ENCODE measurements around the gene ZNF454.

Gene ZNF454

DNA sequence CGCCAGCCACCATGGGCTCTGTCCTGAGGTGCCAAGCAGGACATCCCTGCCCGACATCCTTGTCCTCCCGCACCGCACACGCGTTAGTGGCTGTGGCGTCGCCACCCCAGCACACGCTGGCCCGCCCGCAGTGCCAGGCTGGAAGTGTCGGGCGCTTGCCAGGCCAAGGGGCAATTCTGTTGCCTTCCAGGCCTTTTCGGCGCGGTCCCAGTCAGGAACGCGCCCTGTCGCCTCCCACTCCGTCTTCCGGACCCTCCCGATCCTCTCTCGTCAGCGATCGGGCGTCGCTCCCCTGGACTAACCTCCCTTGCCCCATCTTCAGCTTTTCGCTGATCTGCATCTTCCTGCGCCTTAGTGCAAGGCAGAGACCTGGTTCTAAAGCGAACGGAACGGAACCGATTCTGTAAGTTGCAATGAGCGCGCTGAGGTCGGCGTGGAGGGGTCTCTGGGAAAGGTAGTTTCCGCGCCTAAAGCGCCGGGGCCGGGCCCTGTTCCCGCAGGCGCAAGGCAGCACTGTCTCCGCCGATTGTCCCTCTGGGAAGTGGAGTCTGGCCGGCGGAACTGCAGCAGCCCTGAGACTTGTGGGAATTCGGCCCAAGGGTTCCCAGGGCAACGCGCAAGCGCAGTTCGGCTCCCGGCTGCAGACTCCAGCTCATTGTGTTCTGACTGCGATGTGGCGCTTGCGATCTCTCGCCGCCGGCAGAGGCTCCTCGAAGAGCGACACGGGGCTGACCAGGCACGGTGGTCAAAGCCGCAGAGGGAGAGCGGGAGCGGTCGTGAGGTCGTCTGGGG is at the start of gene ZNF454:
ZNF454 (plus strand) TSS at position 630 of the 792 bp plus-strand sequence. CDS start 1,594 bp downstream, outside the sequence.
- Mint-ChIP-seq H3K4me3 (no peak within 1 kb of the TSS), H3K36me3 (ENCODE audit: low read depth) (peaks cover 55% of the 10 kb centered on the region), H3K4me1 (ENCODE audit: low read depth) (no peaks in the 10 kb centered on the region), H3K27ac (no peak within 1 kb of the TSS), H3K9me3 (peaks cover 75% of the 10 kb centered on the region), H3K27me3 (peaks cover 42% of the 10 kb centered on the region)
- no peak for DNase-seq

GRCh38 chr5:178895615-178896571 is 45.1 kb upstream of the ZNF454 start, which contains the start of gene ZFP2:
Gene ZFP2, plus strand, starts transcription at chr5:178895913. Its CDS starts 35,401 bp downstream, at chr5:178931314.
- Mint-ChIP-seq H3K27me3 (peaks cover 5% of the 10 kb centered on the region), H3K36me3 (ENCODE audit: low read depth) (peaks cover 42% of the 10 kb centered on the region), H3K4me3 (peak within 1 kb of the TSS; percentile 65), H3K4me1 (ENCODE audit: low read depth) (peaks cover 4% of the 10 kb centered on the region), H3K27ac (no peak within 1 kb of the TSS), H3K9me3 (peaks cover 38% of the 10 kb centered on the region)
- DNase-seq: peak; percentile 61

GRCh38 chr5:178899289-178899688 is 41.7 kb upstream of the ZNF454 start:
- Mint-ChIP-seq H3K36me3 (ENCODE audit: low read depth) (peaks cover 44% of the 10 kb centered on the region), H3K27me3 (peaks cover 5% of the 10 kb centered on the region), H3K9me3 (peaks cover 53% of the 10 kb centered on the region), H3K4me3 (no peak overlapping the region), H3K27ac (no peak overlapping the region), H3K4me1 (ENCODE audit: low read depth) (peaks cover 4% of the 10 kb centered on the region)
- DNase-seq: no peak

DNA sequence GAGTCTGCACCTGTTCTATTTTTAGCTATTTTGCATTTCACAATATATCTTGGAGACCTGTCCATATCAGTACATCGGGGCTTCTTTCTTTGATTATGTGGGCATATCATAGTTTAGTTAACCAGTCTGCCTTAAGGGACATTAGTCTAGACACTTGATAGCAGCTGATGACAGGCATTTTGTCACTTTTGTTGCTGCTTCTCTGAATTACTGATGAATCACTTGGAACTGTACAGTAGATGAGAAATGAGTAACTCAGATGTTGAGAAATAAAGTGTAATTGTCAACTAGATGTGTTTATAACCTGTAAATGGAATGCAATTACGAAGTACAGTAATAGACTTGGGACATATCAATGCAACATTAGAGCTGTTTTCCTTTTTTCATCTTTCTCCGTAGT is 38.1 kb upstream of the ZNF454 start:
- Mint-ChIP-seq H3K27me3 (no peaks in the 10 kb centered on the region), H3K27ac (no peak overlapping the region), H3K4me1 (ENCODE audit: low read depth) (no peaks in the 10 kb centered on the region), H3K4me3 (no peak overlapping the region), H3K36me3 (ENCODE audit: low read depth) (peaks cover 54% of the 10 kb centered on the region), H3K9me3 (peaks cover 44% of the 10 kb centered on the region)
- no peak for DNase-seq

DNA sequence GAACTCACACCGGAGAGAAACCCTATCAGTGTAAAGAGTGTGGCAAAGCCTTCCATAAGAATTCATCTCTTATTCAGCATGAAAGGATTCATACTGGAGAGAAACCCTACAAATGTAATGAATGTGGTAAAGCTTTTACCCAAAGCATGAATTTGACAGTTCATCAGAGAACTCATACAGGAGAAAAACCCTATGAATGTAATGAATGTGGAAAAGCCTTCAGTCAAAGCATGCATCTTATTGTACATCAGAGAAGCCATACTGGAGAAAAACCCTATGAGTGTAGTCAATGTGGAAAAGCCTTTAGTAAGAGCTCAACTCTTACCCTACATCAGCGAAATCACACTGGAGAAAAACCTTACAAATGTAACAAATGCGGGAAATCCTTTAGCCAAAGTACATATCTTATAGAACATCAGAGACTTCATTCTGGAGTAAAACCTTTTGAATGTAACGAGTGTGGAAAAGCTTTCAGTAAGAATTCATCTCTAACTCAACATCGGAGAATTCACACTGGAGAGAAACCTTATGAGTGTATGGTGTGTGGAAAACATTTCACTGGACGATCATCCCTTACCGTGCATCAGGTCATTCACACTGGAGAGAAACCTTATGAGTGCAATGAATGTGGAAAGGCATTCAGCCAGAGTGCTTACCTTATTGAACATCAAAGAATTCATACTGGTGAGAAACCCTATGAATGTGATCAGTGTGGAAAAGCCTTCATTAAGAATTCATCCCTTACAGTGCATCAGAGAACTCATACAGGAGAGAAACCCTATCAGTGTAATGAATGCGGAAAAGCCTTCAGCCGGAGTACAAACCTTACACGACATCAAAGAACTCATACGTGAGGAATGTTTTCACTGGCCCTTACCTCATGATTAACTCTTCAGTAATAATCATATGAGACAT is 8.9 kb upstream of the ZNF454 start:
- Mint-ChIP-seq H3K27ac (no peak overlapping the region), H3K27me3 (no peaks in the 10 kb centered on the region), H3K4me1 (ENCODE audit: low read depth) (no peaks in the 10 kb centered on the region), H3K9me3 (peaks cover 76% of the 10 kb centered on the region), H3K36me3 (ENCODE audit: low read depth) (peaks cover 84% of the 10 kb centered on the region), H3K4me3 (no peak overlapping the region)
- DNase-seq: no peak

GRCh38 chr5:178941361-178941760 is 363 bp downstream of the ZNF454 start:
- Mint-ChIP-seq H3K4me3 (no peak overlapping the region), H3K4me1 (ENCODE audit: low read depth) (no peaks in the 10 kb centered on the region), H3K27ac (no peak overlapping the region), H3K9me3 (peaks cover 73% of the 10 kb centered on the region), H3K27me3 (peaks cover 42% of the 10 kb centered on the region), H3K36me3 (ENCODE audit: low read depth) (peaks cover 49% of the 10 kb centered on the region)
- DNase-seq: no peak

- no peak overlapping the region for H3K4me3 Mint-ChIP-seq
- peaks cover 51% of the 10 kb centered on the region for H3K36me3 Mint-ChIP-seq (ENCODE audit: low read depth)
- H3K27ac Mint-ChIP-seq: no peak overlapping the region
- no peaks in the 10 kb centered on the region for H3K4me1 Mint-ChIP-seq (ENCODE audit: low read depth)
- DNase-seq: no peak
- H3K27me3 Mint-ChIP-seq: no peaks in the 10 kb centered on the region
- peaks cover 68% of the 10 kb centered on the region for H3K9me3 Mint-ChIP-seq
These were observed 24.6 kb downstream of the ZNF454 start for GRCh38 chr5:178965465-178966055.

GRCh38 chr5:178981381-178981780 is 40.4 kb downstream of the ZNF454 start:
- no peak for DNase-seq
- H3K9me3 Mint-ChIP-seq: peaks cover 49% of the 10 kb centered on the region
- no peaks in the 10 kb centered on the region for H3K36me3 Mint-ChIP-seq (ENCODE audit: low read depth)
- no peak overlapping the region for H3K4me3 Mint-ChIP-seq
- H3K4me1 Mint-ChIP-seq (ENCODE audit: low read depth): no peaks in the 10 kb centered on the region
- H3K27me3 Mint-ChIP-seq: no peaks in the 10 kb centered on the region
- no peak overlapping the region for H3K27ac Mint-ChIP-seq

GRCh38 chr5:178982941-178983340 is 41.9 kb downstream of the ZNF454 start:
- Mint-ChIP-seq H3K4me3 (no peak overlapping the region), H3K27me3 (no peaks in the 10 kb centered on the region), H3K9me3 (peaks cover 44% of the 10 kb centered on the region), H3K4me1 (ENCODE audit: low read depth) (no peaks in the 10 kb centered on the region), H3K27ac (no peak overlapping the region), H3K36me3 (ENCODE audit: low read depth) (no peaks in the 10 kb centered on the region)
- DNase-seq: no peak

DNA sequence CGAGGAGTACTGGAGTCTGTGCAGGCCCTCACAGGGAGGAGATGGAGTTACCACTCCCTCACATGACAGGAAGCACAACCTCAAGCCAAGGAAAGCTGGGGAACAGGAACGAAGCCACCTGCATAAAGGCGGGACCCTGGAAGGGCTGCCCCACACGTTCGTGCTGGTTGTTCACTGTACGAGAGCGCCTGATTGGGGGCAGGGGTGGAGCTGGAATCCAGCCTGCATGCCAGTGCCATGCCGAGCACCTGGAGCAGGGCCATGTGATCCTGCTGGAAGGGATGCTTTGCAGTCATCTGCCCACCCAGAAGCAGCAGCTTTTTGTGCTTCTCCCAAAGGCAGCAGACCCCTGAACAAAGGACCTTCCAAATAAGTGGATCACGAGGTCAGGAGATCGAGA is 42.7 kb downstream of the ZNF454 start:
- no peak for DNase-seq
- no peak overlapping the region for H3K4me3 Mint-ChIP-seq
- peaks cover 38% of the 10 kb centered on the region for H3K9me3 Mint-ChIP-seq
- H3K27me3 Mint-ChIP-seq: no peaks in the 10 kb centered on the region
- no peak overlapping the region for H3K27ac Mint-ChIP-seq
- H3K4me1 Mint-ChIP-seq (ENCODE audit: low read depth): no peaks in the 10 kb centered on the region
- no peaks in the 10 kb centered on the region for H3K36me3 Mint-ChIP-seq (ENCODE audit: low read depth)

DNA sequence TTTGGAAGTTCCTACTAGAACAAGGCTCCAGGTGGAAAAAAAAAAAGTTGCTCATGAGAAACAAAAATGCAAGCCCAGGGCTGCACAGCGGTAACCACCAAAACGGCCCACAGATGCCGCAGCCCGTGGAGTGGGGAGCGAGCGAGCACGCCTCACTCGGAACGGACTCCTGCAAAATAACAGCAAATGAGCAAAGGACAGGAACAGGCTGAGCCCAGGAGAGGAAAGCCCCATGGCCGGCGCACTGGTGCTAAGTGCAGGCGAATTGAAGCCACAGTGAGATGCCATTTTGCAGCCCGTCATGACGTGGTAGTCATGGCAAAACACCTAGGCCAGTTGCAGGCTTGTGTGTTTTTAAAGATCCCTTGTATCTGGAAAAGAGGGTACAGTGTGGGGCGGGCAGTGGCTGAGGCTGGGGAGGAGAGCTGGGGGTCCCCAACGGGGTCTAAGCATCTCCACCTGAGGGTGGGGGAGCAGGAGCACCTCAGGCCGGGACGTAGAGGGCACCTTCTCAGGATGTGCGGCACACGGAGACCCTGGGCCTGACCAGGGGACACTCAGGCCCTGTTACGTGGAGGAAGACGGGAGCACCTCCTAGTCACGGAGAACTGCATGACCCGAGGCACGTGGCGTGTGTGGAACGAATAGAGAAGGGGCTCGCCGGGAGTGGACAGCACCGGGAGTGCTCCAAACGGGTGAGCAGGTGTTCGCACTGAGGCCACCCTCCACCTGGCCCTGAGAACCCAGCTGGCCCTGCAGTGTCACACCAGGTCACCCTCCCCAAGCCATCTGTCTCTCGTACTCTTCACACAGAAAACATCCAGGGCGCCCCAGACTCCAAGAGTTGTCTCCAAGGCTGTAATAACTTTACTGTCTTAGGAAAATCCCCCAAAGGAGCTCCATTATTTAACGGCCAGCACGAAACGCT is 43.4 kb downstream of the ZNF454 start:
- Mint-ChIP-seq H3K4me1 (ENCODE audit: low read depth) (no peaks in the 10 kb centered on the region), H3K4me3 (no peak overlapping the region), H3K27ac (no peak overlapping the region), H3K9me3 (peaks cover 31% of the 10 kb centered on the region), H3K36me3 (ENCODE audit: low read depth) (no peaks in the 10 kb centered on the region), H3K27me3 (no peaks in the 10 kb centered on the region)
- DNase-seq: no peak

GRCh38 chr5:178986326-178986960 is 45.4 kb downstream of the ZNF454 start:
- no peaks in the 10 kb centered on the region for H3K36me3 Mint-ChIP-seq (ENCODE audit: low read depth)
- H3K27ac Mint-ChIP-seq: no peak overlapping the region
- no peak for DNase-seq
- H3K9me3 Mint-ChIP-seq: peaks cover 19% of the 10 kb centered on the region
- H3K4me3 Mint-ChIP-seq: no peak overlapping the region
- H3K4me1 Mint-ChIP-seq (ENCODE audit: low read depth): no peaks in the 10 kb centered on the region
- H3K27me3 Mint-ChIP-seq: no peaks in the 10 kb centered on the region

All from activated T-cell treated with anti-CD3 and anti-CD28 coated beads, Interleukin-2, amount 50 U/mL, for 24 hours (primary cell).